B cell (primary cell): ENCODE data around the gene UBE2L5. TPM values are rescaled to one million over a fixed set of nuclear protein-coding genes. Genes with fewer than 3 reads are reported as not detected.

Experiments
- ATAC-seq: fragments of 200-7000 bp; cut with Tn5 transposase; one replicate; pipeline ENCODE4 v1.10.0; 2021; ENCODE audit warnings: low read depth, mild to moderate bottlenecking, moderate number of reproducible peaks, moderate library complexity
- CTCF ChIA-PET: fragments of 350-600 bp; sonication (Branson Sonifier 250); formaldehyde crosslinking; loops from one replicate; lab custom pipeline; 2021; ENCODE audit warnings: antibody characterized with exemption, inconsistent platforms; lab: Charles Lee
- POLR2A ChIA-PET: fragments of 350-600 bp; sonication (Branson Sonifier 250); formaldehyde crosslinking; loops from one replicate; lab custom pipeline; 2021; ENCODE audit warnings: antibody characterized with exemption; lab: Charles Lee
- DNase-seq: peaks from one replicate; pipeline ENCODE4 v3.0.0; 2013
- H2AFZ ChIP-seq: 2 replicates; pipeline ENCODE4 v1.6.1; 2012; ENCODE audit warnings: mild to moderate bottlenecking, low read depth, low read length; ENCODE audit not compliant: insufficient read depth, poor library complexity, severe bottlenecking
- H3K27ac ChIP-seq, 2 donors: 1 replicate in 1 of 2; 2 replicates in 1 of 2; pipeline ENCODE4 v1.5.1; 2012 to 2013; ENCODE audit warnings: low read length in 2 of 2, mild to moderate bottlenecking in 2 of 2, moderate library complexity in 1 of 2
- H3K27me3 ChIP-seq, 4 experiments: fragments of 200-600 bp in 1 of 4; sonication (generic) in 1 of 4; replicated peaks in 1 of 4; 1 replicate in 2 of 4; 2 replicates in 2 of 4; pipeline versions ENCODE4 v1.6.1 to v1.7.0; 2013 to 2016; ENCODE audit warnings: low read length in 3 of 4, mild to moderate bottlenecking in 2 of 4, mixed read lengths in 1 of 4, moderate library complexity in 1 of 4; ENCODE audit not compliant: insufficient read depth in 4 of 4, control insufficient read depth in 3 of 4; ENCODE audit errors: control extremely low read depth in 1 of 4
- H3K36me3 ChIP-seq, 2 experiments: replicated peaks in 1 of 2; 1 replicate in 1 of 2; 2 replicates in 1 of 2; pipeline versions ENCODE4 v1.6.1 to v1.7.1; 2013; ENCODE audit warnings: low read length in 1 of 2; ENCODE audit not compliant: insufficient read depth in 2 of 2, control insufficient read depth in 1 of 2; ENCODE audit errors: control extremely low read depth in 1 of 2, extremely low read depth in 1 of 2
- H3K4me1 ChIP-seq, 2 donors: fragments of 200-600 bp in 1 of 2; sonication (generic) in 1 of 2; 1 replicate in 1 of 2; 2 replicates in 1 of 2; pipeline versions ENCODE4 v1.5.1 to v1.6.1; 2013 to 2017; ENCODE audit warnings: low read length in 2 of 2; ENCODE audit not compliant: control insufficient read depth in 2 of 2, insufficient read depth in 2 of 2
- H3K4me2 ChIP-seq: replicated peaks from 2 replicates; pipeline ENCODE3; 2012; ENCODE audit warnings: mild to moderate bottlenecking, low read depth, low read length; ENCODE audit not compliant: poor library complexity, severe bottlenecking
- H3K4me3 ChIP-seq, 5 experiments: fragments of 200-600 bp in 1 of 5; sonication (generic) in 1 of 5; 1 replicate in 3 of 5; 2 replicates in 2 of 5; pipeline versions ENCODE4 v1.5.1 to v1.7.0; 2011 to 2016; ENCODE audit warnings: low read length in 4 of 5, mild to moderate bottlenecking in 4 of 5, low read depth in 2 of 5, control low read depth in 1 of 5, moderate library complexity in 1 of 5; ENCODE audit not compliant: insufficient read depth in 1 of 5; ENCODE audit errors: control extremely low read depth in 1 of 5, extremely low read depth in 1 of 5
- H3K79me2 ChIP-seq: fragments of 200-600 bp; sonication (generic); one replicate; pipeline ENCODE4 v1.6.0; 2016; ENCODE audit warnings: low read length; ENCODE audit not compliant: control insufficient read depth, insufficient read depth
- H3K9ac ChIP-seq: fragments of 200-600 bp; sonication (generic); 2 replicates; pipeline ENCODE4 v1.6.1; 2017; ENCODE audit warnings: mild to moderate bottlenecking, low read length, moderate library complexity
- H3K9me3 ChIP-seq, 3 donors: one replicate each; pipeline versions ENCODE4 v1.6.1 to v1.7.1; 2013; ENCODE audit warnings: low read length in 2 of 3; ENCODE audit not compliant: control insufficient read depth in 2 of 3, insufficient read depth in 1 of 3; ENCODE audit errors: control extremely low read depth in 1 of 3
- H4K20me1 ChIP-seq: 2 replicates; pipeline ENCODE4 v1.6.0; 2012; ENCODE audit warnings: mild to moderate bottlenecking, low read length; ENCODE audit not compliant: insufficient read depth, control insufficient read depth, poor library complexity, severe bottlenecking
- H3K27ac Mint-ChIP-seq: one replicate; pipeline ENCODE4 v1.8.0; 2021; ENCODE audit warnings: mixed read lengths
- H3K27me3 Mint-ChIP-seq: one replicate; pipeline ENCODE4 v1.8.0; 2021; ENCODE audit warnings: mixed read lengths
- H3K4me1 Mint-ChIP-seq: one replicate; pipeline ENCODE4 v1.8.0; 2021; ENCODE audit warnings: mixed read lengths
- H3K4me3 Mint-ChIP-seq: one replicate; pipeline ENCODE4 v1.8.0; 2021; ENCODE audit warnings: mixed read lengths
- H3K9me3 Mint-ChIP-seq: one replicate; pipeline ENCODE4 v1.8.0; 2022; ENCODE audit warnings: mixed read lengths; ENCODE audit not compliant: insufficient read depth
- EZH2 ChIP-seq: IDR thresholded peaks from 2 replicates; pipeline ENCODE4 v1.6.1; 2012; ENCODE audit warnings: borderline replicate concordance, low read depth, mild to moderate bottlenecking, moderate library complexity, low read length; ENCODE audit not compliant: insufficient read depth, poor library complexity, severe bottlenecking
- WGBS: methylation state at CpG from one replicate; pipeline ENCODE4 v1.1.5; 2013; ENCODE audit warnings: missing lambda C conversion rate; ENCODE audit not compliant: insufficient coverage; 5-methylcytosine and 5-hydroxymethylcytosine counted together
- intact Hi-C: fragments of 100-400 bp; cut with micrococcal nuclease; formaldehyde crosslinking; loops from one replicate; pipeline ENCODE4 v1.10.0; 2022
- polyA plus RNA-seq: library from polyadenylated mRNA; depleted of rRNA; stranded (reverse); fragments of >200 nt; gene quantifications from 2 replicates; pipeline ENCODE4 v1.2.3, GENCODE V29; 2012
- total RNA-seq, 2 donors: library from RNA; stranded (reverse); fragments of 120-200 nt in 1 of 2; gene quantifications; 1 replicate in 1 of 2; 2 replicates in 1 of 2; pipeline versions ENCODE4 v1.2.3 to v1.2.4, GENCODE V29; 2013 to 2022
- TF ChIP-seq, protein P1 (sequence below): fragments of 200-600 bp; IDR thresholded peaks from one replicate; pipeline ENCODE4 v1.8.0; 2022; ENCODE audit warnings: antibody characterized with exemption, mild to moderate bottlenecking

The UBE2L5 gene
- total and polyA plus RNA-seq, 2 donors (not counting 1 experiment from before 2014, with no cell fraction given), result 0.16 to 0.57 TPM

DNA sequence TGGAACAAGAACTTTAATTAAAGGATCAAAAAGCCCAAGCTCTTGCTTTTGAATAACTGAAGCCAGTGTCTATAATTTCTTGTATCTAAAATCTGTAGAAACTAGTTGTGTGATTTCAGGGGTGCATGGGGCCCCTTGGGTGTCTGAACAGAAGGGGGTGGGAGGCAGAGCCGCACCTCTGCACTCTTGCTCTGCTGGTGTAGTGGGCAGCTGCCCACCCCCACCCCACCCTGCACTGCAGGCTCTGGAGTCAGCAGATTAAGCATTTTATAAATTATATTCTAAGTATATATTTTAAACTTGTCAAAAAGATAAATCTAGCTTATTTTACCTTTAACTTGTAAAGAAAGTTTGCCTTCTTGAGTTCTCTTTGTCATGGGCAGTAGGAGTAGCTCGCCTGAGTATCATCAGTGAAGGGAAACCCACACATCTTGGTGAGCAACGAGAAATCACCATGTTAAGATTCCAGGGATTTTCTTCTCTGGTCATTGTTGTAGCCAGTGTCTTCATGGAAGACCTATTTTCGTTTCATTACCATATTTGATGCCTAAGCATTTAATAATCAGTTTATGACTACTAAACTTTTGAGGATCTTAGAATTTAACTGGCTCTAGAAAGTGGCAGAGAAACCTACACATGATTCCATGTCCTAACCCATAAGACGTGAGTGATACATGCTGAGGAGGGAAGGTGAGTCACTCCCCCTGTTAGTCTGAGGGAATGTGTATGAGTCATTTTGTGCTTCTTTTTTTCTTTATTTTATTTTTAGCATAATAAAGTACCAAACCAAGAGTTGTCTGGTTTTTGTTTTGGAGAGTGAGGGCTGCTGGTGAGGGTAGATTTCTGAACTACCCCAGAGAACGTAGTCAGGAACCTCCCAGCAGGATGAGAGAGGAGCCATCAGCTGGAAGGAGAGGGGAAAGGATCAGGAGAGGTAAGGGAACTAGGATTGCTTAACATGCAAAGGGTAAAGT, 7.7 kb downstream of the UBE2L5 start:
- no peaks in the 10 kb centered on the region for H3K27me3 Mint-ChIP-seq
- Histone ChIP-seq H3K9ac (no peak overlapping the region), H3K4me1 (peaks cover 21 to 30% of the 10 kb centered on the region in 2 donors), H3K36me3 (no peaks in the 10 kb centered on the region), H2AFZ (peak overlapping the region; percentile 18), H3K27ac (no peak overlapping the region), H3K4me2 (peak overlapping the region; percentile 33), H3K9me3 (no peaks in the 10 kb centered on the region), H3K79me2 (no peaks in the 10 kb centered on the region), H4K20me1 (no peaks in the 10 kb centered on the region), H3K4me3 (no peak overlapping the region), H3K27me3 (no peaks in the 10 kb centered on the region)
- POLR2A ChIA-PET, result interaction anchor here (0.6 to 2.2 kb wide), 11 partner anchors 9 to 186 kb away, joined by 3 to 12 read pairs (median 4); no protein-coding TSS in a partner anchor
- H3K4me3 Mint-ChIP-seq, result peak overlapping the region; percentile 72
- ATAC-seq (peak; percentile 76), DNase-seq (no peak)
- CTCF ChIA-PET, result interaction anchor here (0.6 to 3.2 kb wide), 14 partner anchors 9 to 149 kb away, joined by 3 to 15 read pairs (median 3); partner anchors contain the start of gene KATNAL1
- WGBS, result 44% methylated on average over 1 of the region's 6 CpGs
- no peaks in the 10 kb centered on the region for H3K9me3 Mint-ChIP-seq
- intact Hi-C loops, result loop anchor here (1.0 kb wide), 1 partner anchor 14 kb away; no protein-coding TSS in a partner anchor
- peak overlapping the region; percentile 75 for H3K27ac Mint-ChIP-seq
- peaks cover 30% of the 10 kb centered on the region for H3K4me1 Mint-ChIP-seq
- TF ChIP-seq, protein P1, sequence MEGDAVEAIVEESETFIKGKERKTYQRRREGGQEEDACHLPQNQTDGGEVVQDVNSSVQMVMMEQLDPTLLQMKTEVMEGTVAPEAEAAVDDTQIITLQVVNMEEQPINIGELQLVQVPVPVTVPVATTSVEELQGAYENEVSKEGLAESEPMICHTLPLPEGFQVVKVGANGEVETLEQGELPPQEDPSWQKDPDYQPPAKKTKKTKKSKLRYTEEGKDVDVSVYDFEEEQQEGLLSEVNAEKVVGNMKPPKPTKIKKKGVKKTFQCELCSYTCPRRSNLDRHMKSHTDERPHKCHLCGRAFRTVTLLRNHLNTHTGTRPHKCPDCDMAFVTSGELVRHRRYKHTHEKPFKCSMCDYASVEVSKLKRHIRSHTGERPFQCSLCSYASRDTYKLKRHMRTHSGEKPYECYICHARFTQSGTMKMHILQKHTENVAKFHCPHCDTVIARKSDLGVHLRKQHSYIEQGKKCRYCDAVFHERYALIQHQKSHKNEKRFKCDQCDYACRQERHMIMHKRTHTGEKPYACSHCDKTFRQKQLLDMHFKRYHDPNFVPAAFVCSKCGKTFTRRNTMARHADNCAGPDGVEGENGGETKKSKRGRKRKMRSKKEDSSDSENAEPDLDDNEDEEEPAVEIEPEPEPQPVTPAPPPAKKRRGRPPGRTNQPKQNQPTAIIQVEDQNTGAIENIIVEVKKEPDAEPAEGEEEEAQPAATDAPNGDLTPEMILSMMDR, result no peak
- no peak for TF ChIP-seq EZH2
